K562 (cell line): Measurements from ENCODE around the gene TIAL1. TPM values are rescaled to one million over a fixed set of nuclear protein-coding genes. Genes with fewer than 3 reads are reported as not detected.
A peak's percentile ranks its signal among the peaks of the same experiment; 100 is the strongest.

Experiments
- ATAC-seq: fragments of 200-7000 bp; cut with Tn5 transposase; 3 replicates; pipeline ENCODE4 v1.9.1; 2020; ENCODE audit warnings: moderate library complexity
- BruUV-seq: library from RNA; stranded (reverse); fragments of 400-500 nt; replicated peaks from 2 replicates; lab custom pipeline; 2021; lab: Mats Ljungman, UMichigan
- CTCF ChIA-PET: fragments of 300-600 bp; formaldehyde crosslinking; extraction: SDS; loops from one replicate; lab custom pipeline; 2021; ENCODE audit warnings: low intra/inter-chr PET ratio; lab: Yijun Ruan, JAX
- POLR2A ChIA-PET: fragments of 300-600, 350-650 bp; sonication (Branson Sonifier 250); formaldehyde crosslinking; extraction: SDS; loops from one replicate; lab custom pipeline; 2021; ENCODE audit warnings: antibody characterized with exemption, inconsistent platforms; lab: Yijun Ruan, JAX
- DNase-seq, 4 experiments: peaks; one replicate each; pipeline versions ENCODE4 v3.0.0 to v3.0.0-alpha.2; 2011 to 2018; ENCODE audit warnings: low spot score in 3 of 4, mixed read lengths in 3 of 4; ENCODE audit errors: extremely low read depth in 1 of 4
- FAIRE-seq: peaks from 2 replicates; lab custom pipeline; 2011; peaks lifted over from hg19 to GRCh38; lab: Jason Lieb, UNC
- H2AFZ ChIP-seq: 2 replicates; pipeline ENCODE4 v1.6.0; 2011; ENCODE audit warnings: low read depth, low read length, control low read depth, inconsistent platforms
- H3K27ac ChIP-seq: fragments of 200-600 bp; 3 replicates; pipeline ENCODE4 v1.8.0; 2011; ENCODE audit warnings: low read depth, mild to moderate bottlenecking, control low read depth, inconsistent platforms, low read length, moderate library complexity, mixed read lengths; ENCODE audit errors: extremely low read depth
- H3K27me3 ChIP-seq, 2 experiments: fragments of 300-600 bp in 1 of 2; 2 replicates in 1 of 2; 3 replicates in 1 of 2; pipeline versions ENCODE4 v1.6.0 to v1.8.0; 2011; ENCODE audit warnings: inconsistent platforms in 2 of 2, low read length in 2 of 2, mild to moderate bottlenecking in 1 of 2, mixed read lengths in 1 of 2, moderate library complexity in 1 of 2; ENCODE audit not compliant: control insufficient read depth in 2 of 2, insufficient read depth in 2 of 2
- H3K36me3 ChIP-seq: fragments of 300-600 bp; 3 replicates; pipeline ENCODE4 v1.8.0; 2011; ENCODE audit warnings: mild to moderate bottlenecking, low read length, inconsistent platforms; ENCODE audit not compliant: control insufficient read depth, insufficient read depth
- H3K4me1 ChIP-seq, 2 experiments: fragments of 200-600 bp in 1 of 2; replicated peaks in 1 of 2; 2 replicates in 1 of 2; 3 replicates in 1 of 2; pipeline versions ENCODE4 v1.5.1 to v1.8.0; 2011; ENCODE audit warnings: inconsistent platforms in 2 of 2, low read length in 2 of 2, mild to moderate bottlenecking in 1 of 2, mixed read lengths in 1 of 2, moderate library complexity in 1 of 2; ENCODE audit not compliant: control insufficient read depth in 2 of 2, insufficient read depth in 2 of 2
- H3K4me2 ChIP-seq: 2 replicates; pipeline ENCODE4 v1.6.1; 2011; ENCODE audit warnings: low read length, control low read depth, inconsistent platforms, mixed read lengths; ENCODE audit not compliant: insufficient read depth
- H3K4me3 ChIP-seq: fragments of 200-600 bp; sonication (generic), shearing (Covaris generic); 2 replicates; pipeline ENCODE4 v1.5.1; 2016; ENCODE audit warnings: control low read depth, inconsistent platforms
- H3K79me2 ChIP-seq: fragments of 200-600 bp; 3 replicates; pipeline ENCODE4 v1.8.0; 2011; ENCODE audit warnings: low read length, inconsistent platforms; ENCODE audit not compliant: control insufficient read depth, insufficient read depth
- H3K9ac ChIP-seq, 2 experiments: 2 replicates each; pipeline versions ENCODE4 v1.6.0 to v1.6.1; 2011; ENCODE audit warnings: low read depth in 2 of 2, low read length in 2 of 2, control low read depth in 1 of 2, inconsistent platforms in 1 of 2, mild to moderate bottlenecking in 1 of 2, mixed read lengths in 1 of 2; ENCODE audit not compliant: insufficient read depth in 1 of 2
- H3K9me1 ChIP-seq: one replicate; pipeline ENCODE4 v1.6.0; 2011; ENCODE audit warnings: inconsistent platforms, mild to moderate bottlenecking, low read length, moderate library complexity; ENCODE audit not compliant: control insufficient read depth, insufficient read depth
- H3K9me3 ChIP-seq: replicated peaks from 2 replicates; pipeline ENCODE4 v1.5.1; 2011; ENCODE audit warnings: low read depth, low read length, inconsistent platforms; ENCODE audit not compliant: control insufficient read depth, insufficient read depth
- H4K20me1 ChIP-seq: replicated peaks from 2 replicates; pipeline ENCODE4 v1.6.1; 2011; ENCODE audit warnings: low read length, inconsistent platforms, mixed read lengths; ENCODE audit not compliant: control insufficient read depth, insufficient read depth
- ASH1L ChIP-seq: fragments of 450-650 bp; IDR thresholded peaks from 2 replicates; pipeline ENCODE4 v1.6.1; 2018; ENCODE audit warnings: borderline replicate concordance, mild to moderate bottlenecking, low read depth; ENCODE audit not compliant: partially characterized antibody
- CGGBP1 ChIP-seq: fragments of 250-450 bp; sonication (Bioruptor Pico); IDR thresholded peaks from 2 replicates; pipeline ENCODE4 v1.9.0; 2021; ENCODE audit warnings: mild to moderate bottlenecking
- CHCHD3 ChIP-seq: fragments of 250-450 bp; sonication (Bioruptor Pico); IDR thresholded peaks from 2 replicates; pipeline ENCODE4 v2.1.2; 2022; ENCODE audit warnings: mild to moderate bottlenecking
- COPS2 ChIP-seq: fragments of 450-650 bp; conservative IDR thresholded peaks from 2 replicates; pipeline ENCODE4 v1.6.1; 2016; ENCODE audit warnings: mild to moderate bottlenecking, moderate library complexity
- ESRRB ChIP-seq: fragments of 250-450 bp; sonication (Bioruptor Pico); IDR thresholded peaks from 2 replicates; pipeline ENCODE4 v1.5.0; 2020; ENCODE audit warnings: mild to moderate bottlenecking, moderate library complexity, borderline replicate concordance
- GATA2 ChIP-seq: sonication (generic); formaldehyde crosslinking; IDR thresholded peaks from 2 replicates; pipeline ENCODE4 v1.4.0; 2020; ENCODE audit warnings: mild to moderate bottlenecking, missing genetic modification reagents
- ID3 ChIP-seq, 2 experiments: fragments of 250-450 bp in 1 of 2; fragments of 450-650 bp in 1 of 2; sonication (Bioruptor Pico) in 1 of 2; IDR thresholded peaks; 2 replicates each; pipeline versions ENCODE4 v1.6.1 to v1.8.0; 2016 to 2021; ENCODE audit warnings: mild to moderate bottlenecking in 2 of 2, moderate library complexity in 2 of 2, missing compliant biosample characterization in 1 of 2, missing genetic modification characterization in 1 of 2
- JUNB ChIP-seq: fragments of 450-650 bp; formaldehyde crosslinking; conservative IDR thresholded peaks from 2 replicates; pipeline ENCODE4 v1.4.0; 2020; ENCODE audit warnings: mild to moderate bottlenecking
- NONO ChIP-seq, 2 experiments: fragments of 200-400 bp in 1 of 2; fragments of 450-650 bp in 1 of 2; formaldehyde crosslinking in 1 of 2; IDR thresholded peaks; 2 replicates each; pipeline ENCODE4 v1.6.1; 2017; ENCODE audit warnings: low read depth in 2 of 2, mild to moderate bottlenecking in 2 of 2, moderate library complexity in 2 of 2, low read length in 1 of 2
- NR2F6 ChIP-seq: fragments of 450-650 bp; formaldehyde crosslinking; IDR thresholded peaks from 2 replicates; pipeline ENCODE4 v1.4.0; 2020; ENCODE audit warnings: mild to moderate bottlenecking
- SNRNP70 ChIP-seq: fragments of 200-400 bp; formaldehyde crosslinking; optimal IDR thresholded peaks from 2 replicates; pipeline ENCODE3; 2017; ENCODE audit warnings: low read depth, low read length
- WGBS: fragments of 100-300 bp; shearing (Covaris generic); methylation state at CpG from one replicate; pipeline ENCODE4 v1.1.6; 2016; ENCODE audit warnings: low coverage, mixed read lengths; ENCODE audit not compliant: insufficient coverage; ENCODE audit errors: missing lambda C conversion rate; 5-methylcytosine and 5-hydroxymethylcytosine counted together
- in situ Hi-C: fragments of 300-500 bp; cut with MboI; formaldehyde crosslinking; loops from 4 replicates; pipeline ENCODE4 v1.15.0; 2018; ENCODE audit warnings: inconsistent platforms, mixed read lengths
- intact Hi-C: fragments of 100-400 bp; cut with micrococcal nuclease; formaldehyde crosslinking; loops from 2 replicates; pipeline ENCODE4 v1.14.2; 2022
- polyA plus RNA-seq, 8 experiments: library from polyadenylated mRNA; depleted of rRNA in 4 of 8; stranded (reverse) in 5 of 8; unstranded in 3 of 8; fragments of >200 nt; fragmentation: Nextera tagmentation in 2 of 8; fragmentation: Illumina TruSeq in 1 of 8; extraction: Ambion mirVana in 2 of 8; extraction: Trizol in 1 of 8; gene quantifications; 2 replicates each; pipeline versions ENCODE4 v1.2.1 to v1.2.3, GENCODE V29; 2011 to 2014; ENCODE audit warnings: inconsistent platforms in 1 of 8, missing spikeins in 1 of 8
- total RNA-seq, 7 experiments: library from RNA; depleted of rRNA in 6 of 7; stranded (reverse); fragments of >200 nt in 6 of 7; fragmentation: Illumina TruSeq in 2 of 7; extraction: Trizol in 2 of 7; gene quantifications; 2 replicates each; pipeline versions ENCODE4 v1.2.1 to v1.2.3, GENCODE V29; 2011 to 2021; ENCODE audit warnings: low replicate concordance in 1 of 7
- TF ChIP-seq, protein P1 (sequence below): fragments of 450-650 bp; IDR thresholded peaks from 2 replicates; pipeline ENCODE4 v1.6.1; 2018; ENCODE audit warnings: mild to moderate bottlenecking, low read depth; ENCODE audit not compliant: partially characterized antibody

The TIAL1 gene
- total and polyA plus RNA-seq, 9 of the 15 experiments (the other 6 are each of a cell fraction or from before 2014, with no cell fraction given) = 22.5 to 126 (median 58.2) TPM

GRCh38 chr10:119526149-119526548 is 70.6 kb downstream of the TIAL1 start:
- BruUV-seq = no TSS peak
- Histone ChIP-seq H3K9me3 (no peaks in the 10 kb centered on the region), H3K79me2 (peaks cover 35% of the 10 kb centered on the region), H3K9me1 (no peaks in the 10 kb centered on the region), H2AFZ (no peak overlapping the region), H3K4me2 (no peak overlapping the region), H3K36me3 (peaks cover 39% of the 10 kb centered on the region; the same call in 2 of the 3 replicates), H3K27ac (no peak overlapping the region), H3K4me3 (no peak overlapping the region), H3K9ac (no peak overlapping the region), H3K4me1 (peaks cover 5 to 7% of the 10 kb centered on the region in 2 experiments; a peak in 4 of 5 replicates), H4K20me1 (no peaks in the 10 kb centered on the region), H3K27me3 (no peaks in the 10 kb centered on the region)
- CTCF ChIA-PET = no interaction called here
- in situ Hi-C loops = no loop called here
- no peak for TF ChIP-seq GATA2 (CRISPR knock-in tag)
- TF ChIP-seq ID3 (CRISPR knock-in tag; IDR thresholded peaks at IDR 0.05) = no peak
- TF ChIP-seq ID3 (tag; IDR thresholded peaks at IDR 0.05) = no peak
- no peak for FAIRE-seq
- WGBS = 86% methylated on average over 1 of the region's 1 CpG
- POLR2A ChIA-PET = interaction anchor here (1.1 kb wide), 1 partner anchor 12 kb away, joined by 3 read pairs; no protein-coding TSS in a partner anchor
- ATAC-seq = no peak
- intact Hi-C loops = no loop called here
- no peak for DNase-seq

GRCh38 chr10:119525116-119525515 is 71.6 kb downstream of the TIAL1 start:
- H3K27me3 ChIP-seq = no peaks in the 10 kb centered on the region
- peaks cover 43% of the 10 kb centered on the region; the same call in 2 of the 3 replicates for H3K36me3 ChIP-seq
- no peaks in the 10 kb centered on the region for H3K9me1 ChIP-seq
- no peak overlapping the region for H3K4me3 ChIP-seq
- CTCF ChIA-PET = no interaction called here
- peaks cover 10 to 14% of the 10 kb centered on the region in 2 experiments for H3K4me1 ChIP-seq
- no peak overlapping the region for H3K4me2 ChIP-seq
- 0 out of 4 replicates have a peak overlapping the region, but pooled peaks of 1 of the 2 experiments have one; percentile 36 for H3K9ac ChIP-seq
- FAIRE-seq (no peak), ATAC-seq (no peak), DNase-seq (no peak)
- H3K9me3 ChIP-seq = no peaks in the 10 kb centered on the region
- no peak overlapping the region for H2AFZ ChIP-seq
- H4K20me1 ChIP-seq = no peaks in the 10 kb centered on the region
- no peak overlapping the region for H3K27ac ChIP-seq
- intact Hi-C loops = no loop called here
- POLR2A ChIA-PET = no interaction called here
- H3K79me2 ChIP-seq = peaks cover 25% of the 10 kb centered on the region
- no TSS peak for BruUV-seq
- WGBS = 100% methylated on average over 4 of the region's 5 CpGs
- in situ Hi-C loops = no loop called here
- TF ChIP-seq ESRRB (CRISPR knock-in tag) = no peak
- TF ChIP-seq COPS2 = no peak
- TF ChIP-seq JUNB (CRISPR knock-in tag) = no peak
- no peak for TF ChIP-seq SNRNP70
- no peak for TF ChIP-seq ASH1L
- no peak for TF ChIP-seq NONO (IDR thresholded peaks at IDR 0.05; ENCODE audit: low read depth in 2 of 2, low read length in 1 of 2)
- TF ChIP-seq, protein P1, sequence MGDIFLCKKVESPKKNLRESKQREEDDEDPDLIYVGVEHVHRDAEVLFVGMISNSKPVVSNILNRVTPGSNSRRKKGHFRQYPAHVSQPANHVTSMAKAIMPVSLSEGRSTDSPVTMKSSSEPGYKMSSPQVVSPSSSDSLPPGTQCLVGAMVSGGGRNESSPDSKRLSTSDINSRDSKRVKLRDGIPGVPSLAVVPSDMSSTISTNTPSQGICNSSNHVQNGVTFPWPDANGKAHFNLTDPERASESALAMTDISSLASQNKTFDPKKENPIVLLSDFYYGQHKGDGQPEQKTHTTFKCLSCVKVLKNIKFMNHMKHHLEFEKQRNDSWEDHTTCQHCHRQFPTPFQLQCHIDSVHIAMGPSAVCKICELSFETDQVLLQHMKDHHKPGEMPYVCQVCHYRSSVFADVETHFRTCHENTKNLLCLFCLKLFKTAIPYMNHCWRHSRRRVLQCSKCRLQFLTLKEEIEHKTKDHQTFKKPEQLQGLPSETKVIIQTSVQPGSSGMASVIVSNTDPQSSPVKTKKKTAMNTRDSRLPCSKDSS = no peak
- no peak for TF ChIP-seq CHCHD3 (CRISPR knock-in tag)
- no peak for TF ChIP-seq CGGBP1
- TF ChIP-seq NR2F6 (CRISPR knock-in tag) = no peak
